Panc1 (cell line): ENCODE data around the gene FBP2. TPM values are rescaled to one million over a fixed set of nuclear protein-coding genes. Genes with fewer than 3 reads are reported as not detected.

Source experiments
- ATAC-seq: fragments of 200-7000 bp; cut with Tn5 transposase; 2 replicates; pipeline ENCODE4 v1.9.1; 2020; ENCODE audit warnings: mild to moderate bottlenecking, moderate library complexity
- BruUV-seq: library from RNA; stranded (reverse); fragments of 400-500 nt; replicated peaks from 2 replicates; lab custom pipeline; 2021; lab: Mats Ljungman, UMichigan
- CTCF ChIA-PET: fragments of 300-600 bp; sonication (Branson Sonifier 250); formaldehyde crosslinking; loops from one replicate; lab custom pipeline; 2022; ENCODE audit warnings: antibody characterized with exemption; lab: Charles Lee
- POLR2A ChIA-PET: fragments of 300-600 bp; sonication (Branson Sonifier 250); formaldehyde crosslinking; loops from one replicate; lab custom pipeline; 2022; ENCODE audit warnings: antibody characterized with exemption; lab: Charles Lee
- DNase-seq: peaks from one replicate; pipeline ENCODE4 v3.0.0-alpha.2; 2010; ENCODE audit warnings: low read depth, low spot score
- H3K27ac ChIP-seq: 2 replicates; pipeline ENCODE4 v1.5.1; 2011; ENCODE audit warnings: mild to moderate bottlenecking, low read length, inconsistent platforms
- H3K27me3 ChIP-seq: fragments of 200-500 bp; sonication (Bioruptor generic); 2 replicates; pipeline ENCODE4 v1.6.0; 2014; ENCODE audit warnings: low read length, inconsistent platforms; ENCODE audit not compliant: control insufficient read depth, insufficient read depth
- H3K36me3 ChIP-seq: fragments of 200-500 bp; sonication (Bioruptor generic); 2 replicates; pipeline ENCODE4 v1.5.1; 2014; ENCODE audit warnings: inconsistent platforms, mild to moderate bottlenecking, low read length, moderate library complexity; ENCODE audit not compliant: control insufficient read depth, insufficient read depth
- H3K4me1 ChIP-seq: 2 replicates; pipeline ENCODE4 v1.5.1; 2011; ENCODE audit warnings: inconsistent platforms, mild to moderate bottlenecking, low read length, moderate library complexity; ENCODE audit not compliant: control insufficient read depth, insufficient read depth
- H3K4me3 ChIP-seq, 2 experiments: 2 replicates each; pipeline ENCODE4 v1.5.1; 2011 to 2012; ENCODE audit warnings: low read depth in 2 of 2, low read length in 2 of 2, mild to moderate bottlenecking in 2 of 2, inconsistent platforms in 1 of 2, moderate library complexity in 1 of 2
- H3K9me3 ChIP-seq: fragments of 200-500 bp; sonication (Bioruptor generic); 2 replicates; pipeline ENCODE4 v1.5.1; 2014; ENCODE audit warnings: low read depth, mild to moderate bottlenecking, inconsistent platforms, low read length, moderate library complexity; ENCODE audit not compliant: control insufficient read depth, insufficient read depth
- POLR2AphosphoS5 ChIP-seq: IDR thresholded peaks from 2 replicates; pipeline ENCODE4 v1.6.1; 2012; ENCODE audit warnings: mild to moderate bottlenecking, low read depth, low read length, moderate library complexity
- SIN3A ChIP-seq: IDR thresholded peaks from 2 replicates; pipeline ENCODE4 v1.6.1; 2012; ENCODE audit warnings: low read depth, mild to moderate bottlenecking, low read length, moderate library complexity, borderline replicate concordance; ENCODE audit not compliant: insufficient read depth
- TCF7L2 ChIP-seq: IDR thresholded peaks from 2 replicates; pipeline ENCODE4 v1.6.1; 2011; ENCODE audit warnings: mild to moderate bottlenecking, low read depth, low read length, inconsistent platforms
- in situ Hi-C: cut with HindIII; loops from 2 replicates; pipeline ENCODE4 v1.10.0; 2016; ENCODE audit warnings: low sequenced_read_pairs, low pct_unique_long_range_greater_than_20kb
- intact Hi-C: fragments of 100-400 bp; cut with micrococcal nuclease; formaldehyde crosslinking; loops from one replicate; pipeline ENCODE4 v1.10.0; 2022; ENCODE audit not compliant: unreplicated experiment
- total RNA-seq: library from RNA; stranded (reverse); gene quantifications from one replicate; pipeline ENCODE4 v1.2.1, GENCODE V29; 2021; ENCODE audit not compliant: unreplicated experiment
- TF ChIP-seq, protein P1 (sequence below), 2 experiments: IDR thresholded peaks; 2 replicates each; pipeline ENCODE4 v1.6.1; 2011 to 2012; ENCODE audit warnings: low read depth in 2 of 2, control low read depth in 1 of 2, low read length in 1 of 2, mild to moderate bottlenecking in 1 of 2, moderate library complexity in 1 of 2; ENCODE audit not compliant: insufficient read depth in 1 of 2
- TF ChIP-seq, protein P2 (sequence below): fragments of 450-650 bp; IDR thresholded peaks from 2 replicates; pipeline ENCODE4 v1.5.1; 2017; ENCODE audit warnings: mild to moderate bottlenecking

The FBP2 gene
- total RNA-seq, 1 experiment from 2014 or later = not detected

DNA sequence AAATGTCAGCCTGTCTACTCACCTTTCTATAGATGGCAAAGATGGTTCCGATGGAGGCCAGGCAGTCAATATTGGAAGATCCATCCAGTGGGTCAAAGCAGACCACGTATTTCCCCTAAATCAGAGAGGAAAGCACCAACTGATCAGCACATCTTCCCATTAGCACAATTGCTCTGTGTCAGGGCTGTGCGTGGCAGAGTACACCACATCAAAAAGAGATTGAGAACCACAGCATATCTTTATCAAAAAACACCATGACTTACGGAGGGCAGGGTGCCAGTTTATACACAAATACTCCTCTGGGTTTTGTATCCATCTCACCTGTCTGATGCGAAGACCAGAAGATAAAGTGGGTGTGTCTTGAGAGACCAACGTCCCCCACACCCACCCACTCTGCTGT is 9.1 kb downstream of the FBP2 start:
- Histone ChIP-seq H3K27me3 (no peaks in the 10 kb centered on the region), H3K4me3 (no peak overlapping the region), H3K9me3 (no peaks in the 10 kb centered on the region), H3K27ac (no peak overlapping the region), H3K4me1 (no peaks in the 10 kb centered on the region), H3K36me3 (no peaks in the 10 kb centered on the region)
- ChIA-PET POLR2A (no interaction called here), CTCF (interaction anchor here (0.7 kb wide), 2 partner anchors 29 to 85 kb away, joined by 4 to 10 read pairs; no protein-coding TSS in a partner anchor)
- TF ChIP-seq TCF7L2 (no peak), POLR2AphosphoS5 (no peak), SIN3A (no peak)
- TF ChIP-seq, protein P1, sequence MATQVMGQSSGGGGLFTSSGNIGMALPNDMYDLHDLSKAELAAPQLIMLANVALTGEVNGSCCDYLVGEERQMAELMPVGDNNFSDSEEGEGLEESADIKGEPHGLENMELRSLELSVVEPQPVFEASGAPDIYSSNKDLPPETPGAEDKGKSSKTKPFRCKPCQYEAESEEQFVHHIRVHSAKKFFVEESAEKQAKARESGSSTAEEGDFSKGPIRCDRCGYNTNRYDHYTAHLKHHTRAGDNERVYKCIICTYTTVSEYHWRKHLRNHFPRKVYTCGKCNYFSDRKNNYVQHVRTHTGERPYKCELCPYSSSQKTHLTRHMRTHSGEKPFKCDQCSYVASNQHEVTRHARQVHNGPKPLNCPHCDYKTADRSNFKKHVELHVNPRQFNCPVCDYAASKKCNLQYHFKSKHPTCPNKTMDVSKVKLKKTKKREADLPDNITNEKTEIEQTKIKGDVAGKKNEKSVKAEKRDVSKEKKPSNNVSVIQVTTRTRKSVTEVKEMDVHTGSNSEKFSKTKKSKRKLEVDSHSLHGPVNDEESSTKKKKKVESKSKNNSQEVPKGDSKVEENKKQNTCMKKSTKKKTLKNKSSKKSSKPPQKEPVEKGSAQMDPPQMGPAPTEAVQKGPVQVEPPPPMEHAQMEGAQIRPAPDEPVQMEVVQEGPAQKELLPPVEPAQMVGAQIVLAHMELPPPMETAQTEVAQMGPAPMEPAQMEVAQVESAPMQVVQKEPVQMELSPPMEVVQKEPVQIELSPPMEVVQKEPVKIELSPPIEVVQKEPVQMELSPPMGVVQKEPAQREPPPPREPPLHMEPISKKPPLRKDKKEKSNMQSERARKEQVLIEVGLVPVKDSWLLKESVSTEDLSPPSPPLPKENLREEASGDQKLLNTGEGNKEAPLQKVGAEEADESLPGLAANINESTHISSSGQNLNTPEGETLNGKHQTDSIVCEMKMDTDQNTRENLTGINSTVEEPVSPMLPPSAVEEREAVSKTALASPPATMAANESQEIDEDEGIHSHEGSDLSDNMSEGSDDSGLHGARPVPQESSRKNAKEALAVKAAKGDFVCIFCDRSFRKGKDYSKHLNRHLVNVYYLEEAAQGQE (IDR thresholded peaks at IDR 0.05; ENCODE audit: insufficient read depth in 1 of 2, low read depth in 2 of 2, low read length in 1 of 2) = no peak
- TF ChIP-seq, protein P2, sequence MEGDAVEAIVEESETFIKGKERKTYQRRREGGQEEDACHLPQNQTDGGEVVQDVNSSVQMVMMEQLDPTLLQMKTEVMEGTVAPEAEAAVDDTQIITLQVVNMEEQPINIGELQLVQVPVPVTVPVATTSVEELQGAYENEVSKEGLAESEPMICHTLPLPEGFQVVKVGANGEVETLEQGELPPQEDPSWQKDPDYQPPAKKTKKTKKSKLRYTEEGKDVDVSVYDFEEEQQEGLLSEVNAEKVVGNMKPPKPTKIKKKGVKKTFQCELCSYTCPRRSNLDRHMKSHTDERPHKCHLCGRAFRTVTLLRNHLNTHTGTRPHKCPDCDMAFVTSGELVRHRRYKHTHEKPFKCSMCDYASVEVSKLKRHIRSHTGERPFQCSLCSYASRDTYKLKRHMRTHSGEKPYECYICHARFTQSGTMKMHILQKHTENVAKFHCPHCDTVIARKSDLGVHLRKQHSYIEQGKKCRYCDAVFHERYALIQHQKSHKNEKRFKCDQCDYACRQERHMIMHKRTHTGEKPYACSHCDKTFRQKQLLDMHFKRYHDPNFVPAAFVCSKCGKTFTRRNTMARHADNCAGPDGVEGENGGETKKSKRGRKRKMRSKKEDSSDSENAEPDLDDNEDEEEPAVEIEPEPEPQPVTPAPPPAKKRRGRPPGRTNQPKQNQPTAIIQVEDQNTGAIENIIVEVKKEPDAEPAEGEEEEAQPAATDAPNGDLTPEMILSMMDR = no peak
- ATAC-seq (no peak), DNase-seq (no peak)
- in situ Hi-C loops (no loop called here), intact Hi-C loops (no loop called here)
- no TSS peak for BruUV-seq

DNA sequence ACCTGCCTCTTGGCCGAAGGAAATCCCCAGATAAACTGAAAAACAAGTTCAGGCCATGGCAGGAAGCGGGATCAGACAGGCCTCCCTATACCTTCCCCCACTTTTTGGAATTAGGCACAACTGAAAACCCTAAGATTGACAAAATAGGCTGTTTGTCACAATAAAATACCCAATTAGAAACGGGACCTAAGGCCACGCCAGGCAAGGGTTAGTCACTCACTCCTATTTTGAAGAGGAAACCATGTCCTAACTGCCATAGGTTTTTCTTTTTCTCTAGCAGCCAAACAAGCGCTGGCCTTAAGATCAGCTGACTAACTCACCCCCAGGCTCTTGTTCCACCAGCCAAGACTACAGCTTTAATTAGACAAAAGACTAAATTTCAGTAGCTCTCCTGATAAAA is 11.9 kb downstream of the FBP2 start:
- intact Hi-C loops = no loop called here
- Histone ChIP-seq H3K36me3 (no peaks in the 10 kb centered on the region), H3K9me3 (no peaks in the 10 kb centered on the region), H3K4me3 (no peak overlapping the region), H3K27me3 (no peaks in the 10 kb centered on the region), H3K4me1 (no peaks in the 10 kb centered on the region), H3K27ac (no peak overlapping the region)
- TF ChIP-seq TCF7L2 = no peak
- TF ChIP-seq, protein P1 (IDR thresholded peaks at IDR 0.05; ENCODE audit: insufficient read depth in 1 of 2, low read depth in 2 of 2, low read length in 1 of 2) = no peak
- TF ChIP-seq POLR2AphosphoS5 = no peak
- no peak for TF ChIP-seq SIN3A
- TF ChIP-seq, protein P2 = no peak
- POLR2A ChIA-PET = no interaction called here
- BruUV-seq = no TSS peak
- CTCF ChIA-PET = interaction anchor here (0.6 kb wide), 1 partner anchor 587 kb away, joined by 3 read pairs; no protein-coding TSS in a partner anchor
- DNase-seq (no peak), ATAC-seq (no peak)
- in situ Hi-C loops = no loop called here
